ENCODE results near the gene PPP4C.
"Not testable (repeated sequence)": the region's sequence is repeated elsewhere in the genome, so short reads cannot be mapped to it uniquely, and the experiment has no call there.

The PPP4C gene

DNA sequence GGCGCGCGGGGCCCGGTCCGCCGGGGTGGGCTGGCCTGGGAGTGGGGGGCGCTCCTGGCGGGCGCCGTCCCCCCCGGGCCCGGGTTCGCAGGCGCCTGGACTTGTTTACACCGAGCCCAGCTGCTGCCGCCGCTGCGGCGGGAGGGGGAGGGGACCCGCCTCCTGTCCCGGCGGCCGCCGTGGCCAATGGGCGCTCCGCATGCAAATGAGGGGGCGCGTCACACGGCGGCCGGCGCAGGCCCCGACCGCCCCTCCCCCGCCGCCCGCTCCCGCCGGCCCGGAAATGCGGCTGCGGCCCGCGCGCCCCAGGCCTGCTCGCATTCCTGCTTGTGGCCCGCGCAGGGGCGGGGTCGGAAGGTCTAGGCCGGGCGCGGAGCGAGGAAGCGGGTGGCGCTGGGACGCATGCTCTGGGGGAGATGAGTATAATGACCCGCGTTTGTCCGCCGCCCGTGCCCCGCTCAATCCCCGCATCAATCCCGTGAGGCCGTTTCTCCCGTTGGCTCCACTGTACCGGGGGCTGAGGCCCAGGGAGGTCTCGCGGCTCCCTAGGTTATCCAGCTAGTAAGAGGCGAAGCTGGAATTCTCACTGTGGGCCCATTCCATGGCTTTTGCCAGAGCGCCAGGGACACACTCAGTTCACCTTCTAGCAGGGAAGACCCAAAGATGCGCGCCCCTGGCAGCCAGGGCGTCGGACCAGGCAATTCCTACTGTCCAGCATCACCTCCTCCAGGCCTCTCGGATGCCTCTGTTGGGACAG is 20.5 kb downstream of the PPP4C start, which contains the start of gene YPEL3:
YPEL3 (minus strand) TSS at position 109 of the 757 bp plus-strand sequence. CDS start 731 bp downstream, outside the sequence.
- peak; percentile 75 to 79 for DNase-seq (ENCODE audit: low read depth in 2 of 2)

DNA sequence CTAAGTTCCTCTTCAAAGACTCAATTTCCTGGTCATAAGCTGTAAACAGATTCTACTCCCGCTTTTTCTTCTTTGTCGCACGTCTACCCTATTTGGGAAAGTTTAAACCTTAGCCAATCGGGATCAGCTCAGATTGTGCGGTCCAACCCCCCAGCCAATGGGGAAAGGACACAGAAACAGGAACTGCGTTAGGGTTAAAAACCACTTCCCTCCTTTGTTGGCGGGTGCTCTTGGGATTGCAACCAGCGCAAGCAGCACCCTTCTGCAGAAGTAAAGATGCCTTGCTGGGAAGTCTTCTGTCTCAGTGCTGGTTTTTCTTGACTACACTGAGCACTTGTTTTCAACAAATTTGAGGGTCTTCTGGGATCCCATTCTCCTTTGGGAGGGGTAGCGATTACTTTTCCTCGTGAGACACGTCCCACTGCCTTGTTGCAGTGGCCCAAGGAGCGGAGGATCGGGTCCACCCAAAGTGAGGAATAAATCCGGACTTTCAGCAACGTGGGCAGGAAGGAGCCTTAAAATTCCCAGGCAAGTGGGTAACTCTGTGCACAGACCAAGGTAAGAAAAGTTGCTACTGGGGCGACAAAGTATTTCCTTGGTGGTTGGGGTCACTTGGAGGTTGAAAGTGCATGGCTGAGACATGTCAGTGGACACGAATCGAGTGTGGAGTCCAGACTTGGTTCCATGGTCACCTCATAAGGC is 21.2 kb downstream of the PPP4C start:
- DNase-seq (ENCODE audit: low read depth in 2 of 2): no peak

DNA sequence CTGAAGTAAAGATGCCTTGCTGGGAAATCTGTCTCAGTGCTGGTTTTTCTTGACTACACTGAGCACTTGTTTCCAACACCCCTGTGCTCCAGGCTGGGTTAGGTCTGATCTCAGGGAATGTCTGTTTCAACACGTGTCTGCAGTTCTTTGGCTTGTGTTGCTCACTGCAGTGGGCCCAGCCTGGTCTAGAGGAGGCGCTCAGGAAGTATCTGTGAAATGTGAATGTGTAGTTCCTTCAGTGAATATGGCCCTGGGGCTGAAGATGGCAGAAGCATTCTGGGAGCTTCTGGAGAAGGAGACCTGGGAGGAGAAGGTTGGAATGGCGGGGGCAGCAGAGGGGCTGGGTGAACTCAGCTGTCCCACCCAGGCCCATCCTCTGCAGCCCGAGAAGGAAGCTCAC is 28.3 kb downstream of the PPP4C start:
- no peak for DNase-seq (ENCODE audit: low read depth in 2 of 2)

DNA sequence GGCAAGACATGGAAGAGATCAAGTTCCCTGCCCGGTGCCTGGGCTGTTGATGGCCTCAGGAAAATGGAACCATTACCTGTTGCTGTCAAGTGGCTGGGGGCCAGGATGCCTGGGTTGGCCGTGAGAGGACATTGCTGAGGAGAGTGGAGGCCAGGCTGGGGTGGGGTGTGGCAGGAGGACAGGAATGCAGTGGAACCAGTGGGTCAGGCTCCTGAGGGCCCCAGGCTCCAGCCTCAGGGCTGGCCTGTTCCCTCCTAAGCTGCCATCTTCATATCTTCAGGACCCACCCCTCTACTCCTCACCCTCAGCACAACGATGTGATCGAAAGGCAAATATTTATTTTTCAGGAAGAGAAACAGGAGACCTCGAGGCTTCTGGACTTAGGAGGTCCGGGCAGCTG is 28.7 kb downstream of the PPP4C start:
- no peak for DNase-seq (ENCODE audit: low read depth in 2 of 2)

DNA sequence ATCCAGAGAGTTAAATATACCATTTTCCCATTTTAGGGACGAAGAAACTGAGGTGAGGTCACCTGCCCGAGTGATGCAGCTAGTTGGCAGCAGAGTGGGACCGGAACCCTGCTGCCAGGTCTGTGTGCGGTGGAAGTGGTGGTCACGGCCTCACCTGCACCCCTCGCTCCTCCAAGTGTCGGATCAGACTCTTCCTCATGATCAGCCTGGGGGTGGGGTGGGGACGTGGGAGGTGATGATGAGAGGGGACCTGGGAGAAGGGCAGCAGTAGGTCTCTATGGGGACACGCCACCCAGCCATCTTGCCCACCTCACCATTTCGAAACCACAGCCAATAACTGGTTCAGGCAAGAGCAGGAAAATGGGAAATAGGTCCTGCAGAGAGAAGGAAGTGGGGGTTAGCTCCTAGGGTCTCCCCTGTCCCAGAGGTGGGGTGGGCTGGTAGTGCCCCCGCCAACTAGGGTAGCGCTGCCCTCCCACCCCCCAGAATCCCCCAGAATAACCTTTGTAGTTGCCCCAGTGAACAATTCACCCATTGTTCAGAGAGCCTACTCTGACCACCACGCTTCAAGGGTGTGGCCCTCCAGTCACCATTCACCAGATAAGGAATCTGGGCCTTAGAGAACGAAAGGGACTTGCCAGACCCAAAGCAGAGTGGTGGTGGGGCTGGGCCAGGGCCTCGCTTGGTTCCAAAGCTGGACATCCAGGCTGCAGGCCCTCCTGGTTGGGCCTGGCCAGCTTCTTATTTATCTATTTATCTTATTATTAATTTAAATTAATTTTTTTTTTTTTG is 32.5 kb downstream of the PPP4C start:
- DNase-seq (ENCODE audit: low read depth in 2 of 2): no peak

DNA sequence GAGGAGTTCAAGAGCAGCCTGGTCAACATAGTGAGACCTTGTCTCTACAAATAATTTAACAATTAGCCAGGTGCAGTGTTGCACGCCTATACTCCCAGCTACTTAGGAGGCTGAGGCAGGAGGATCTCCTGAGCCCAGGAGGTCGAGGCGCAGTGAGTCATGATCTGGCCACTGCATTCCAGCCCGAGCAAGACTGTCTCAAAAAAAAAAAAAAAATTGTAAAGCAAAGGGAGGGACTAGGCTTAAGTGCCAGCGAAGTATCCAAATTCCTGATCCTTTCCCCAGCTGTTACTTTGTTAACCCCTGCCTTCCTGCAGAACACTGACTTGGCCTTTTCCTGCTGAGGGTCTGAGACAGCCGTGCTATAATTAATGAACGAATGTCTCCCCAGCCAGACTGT is 34.9 kb downstream of the PPP4C start:
- no peak for DNase-seq (ENCODE audit: low read depth in 2 of 2)

DNA sequence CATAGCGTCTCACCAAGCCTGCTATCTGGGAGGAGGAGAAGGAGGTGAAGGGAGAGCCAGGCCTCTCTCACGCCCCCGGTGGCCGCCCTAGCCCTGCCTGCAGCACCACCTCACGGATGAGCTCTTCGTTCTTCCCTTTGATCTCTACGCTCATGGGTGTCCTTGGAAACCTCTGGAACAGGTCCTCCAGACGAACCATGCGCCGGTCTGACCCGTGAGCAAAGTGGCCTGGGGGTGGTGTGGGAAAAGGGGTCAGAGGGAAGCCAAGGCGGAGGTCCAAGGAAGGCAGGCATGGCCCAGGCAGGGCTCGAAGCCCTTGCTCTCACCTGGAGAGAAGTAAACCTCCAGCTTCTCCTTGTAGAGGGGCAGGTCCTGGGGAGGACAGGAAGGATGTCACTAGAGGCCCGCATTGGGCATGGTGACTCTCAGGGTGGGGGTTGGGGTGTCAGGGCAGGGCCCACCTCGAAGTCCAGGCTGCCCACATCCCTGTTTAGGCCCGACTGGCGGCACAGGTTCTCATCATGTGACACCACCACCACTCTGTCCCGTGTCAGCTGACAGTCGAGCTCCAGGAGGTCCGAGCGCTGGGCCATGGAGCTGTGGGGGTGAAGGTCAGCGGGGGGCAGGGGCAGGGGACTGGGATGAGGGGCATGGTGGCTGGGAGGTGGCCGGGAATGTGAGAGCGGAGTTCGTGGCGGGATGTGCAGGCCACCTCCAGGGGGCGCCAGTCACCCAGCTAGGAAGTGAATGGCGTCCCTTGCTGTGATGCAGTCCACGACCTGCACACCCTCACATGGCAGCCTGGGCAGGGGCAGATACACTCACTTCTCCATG is 36.6 kb downstream of the PPP4C start:
- DNase-seq (ENCODE audit: low read depth in 2 of 2): no peak

DNA sequence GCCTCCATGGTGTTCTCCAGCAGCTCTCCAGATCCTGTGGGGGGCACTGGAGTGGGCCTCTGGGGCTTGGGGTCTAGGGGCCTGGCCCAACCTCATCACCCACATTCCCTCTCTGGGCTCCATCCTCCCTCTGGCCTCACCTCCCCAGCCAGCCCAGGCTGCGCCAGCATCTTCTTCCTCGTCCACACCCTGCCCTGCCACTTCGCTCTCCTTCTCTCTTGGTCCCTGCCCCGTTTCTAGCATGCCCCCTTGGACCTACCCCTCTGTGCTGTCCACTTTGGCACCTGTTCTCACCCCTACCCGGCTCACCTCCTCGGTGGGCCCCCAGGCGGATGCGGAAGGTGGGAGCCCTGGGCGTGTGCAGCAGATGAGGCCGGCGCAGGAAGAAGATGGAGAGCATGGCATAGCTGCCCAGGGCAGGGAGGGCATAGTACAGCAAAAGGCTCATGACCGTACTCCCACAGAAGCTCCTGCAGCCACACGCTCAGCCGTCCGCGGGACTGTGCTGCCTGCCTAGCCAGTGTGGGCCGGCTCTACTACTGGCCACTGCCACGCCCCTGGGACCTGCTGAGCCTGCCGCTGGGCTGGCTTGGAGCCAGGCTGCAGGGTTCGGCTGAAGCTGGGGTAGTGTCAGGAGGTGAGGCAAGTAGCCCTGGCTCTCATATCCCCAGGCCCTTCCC is 37.4 kb downstream of the PPP4C start, which contains the start of gene GDPD3:
GDPD3 (minus strand) TSS at position 507 of the 680 bp plus-strand sequence; CDS start at position 448, 59 bp downstream.
- DNase-seq (ENCODE audit: low read depth in 2 of 2): no peak

DNA sequence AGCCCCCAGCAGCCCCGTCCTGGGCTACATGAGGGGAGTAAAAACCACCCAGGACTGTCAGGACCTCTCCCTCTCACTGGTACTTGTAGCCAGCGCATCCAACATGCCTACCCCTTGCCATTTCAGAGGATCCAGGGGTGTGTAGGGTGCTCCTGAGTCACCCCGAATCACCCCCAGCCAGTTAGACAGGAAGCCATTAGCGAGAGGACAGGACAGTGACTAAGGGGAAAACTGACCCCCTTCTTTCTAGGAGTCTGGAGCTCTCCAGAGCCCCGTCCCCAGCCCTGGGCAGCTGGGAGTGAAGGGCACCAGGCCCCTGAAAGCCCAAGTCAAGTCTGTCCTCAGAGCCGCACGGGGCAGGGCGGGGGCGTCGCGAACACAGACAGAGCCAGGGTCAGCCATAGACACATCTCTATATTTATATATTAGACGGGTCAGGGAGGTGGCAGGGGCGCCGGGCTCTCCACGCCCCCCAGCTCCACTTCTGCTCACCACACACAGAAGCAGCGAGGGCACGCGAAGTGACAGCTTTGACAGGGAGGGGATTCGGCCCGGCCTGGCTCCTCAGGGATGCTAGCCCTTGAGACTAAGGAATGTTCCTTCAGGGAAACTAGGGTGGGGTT is 38.0 kb downstream of the PPP4C start:
- DNase-seq (ENCODE audit: low read depth in 2 of 2): no peak

DNA sequence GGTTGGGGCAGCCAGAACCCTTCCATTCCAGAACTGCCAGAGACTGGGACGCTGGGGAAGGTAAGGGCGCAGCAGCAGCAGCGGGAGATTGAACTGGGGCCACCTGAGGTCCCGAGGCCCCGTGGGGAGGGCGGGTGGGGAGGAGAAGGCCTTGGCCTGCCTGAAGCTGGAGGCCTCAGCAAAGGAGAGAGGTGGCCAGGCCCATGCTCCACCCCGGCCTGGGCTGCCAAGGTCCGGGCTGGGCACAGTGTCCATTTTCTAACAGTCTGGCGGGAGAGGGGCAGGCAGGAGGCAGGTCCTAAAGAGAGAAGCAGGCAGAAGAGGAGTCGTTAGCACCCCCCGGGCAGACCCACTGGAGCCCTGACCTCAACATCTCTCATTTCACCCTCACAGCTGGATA is 38.6 kb downstream of the PPP4C start:
- no peak for DNase-seq (ENCODE audit: low read depth in 2 of 2)

DNA sequence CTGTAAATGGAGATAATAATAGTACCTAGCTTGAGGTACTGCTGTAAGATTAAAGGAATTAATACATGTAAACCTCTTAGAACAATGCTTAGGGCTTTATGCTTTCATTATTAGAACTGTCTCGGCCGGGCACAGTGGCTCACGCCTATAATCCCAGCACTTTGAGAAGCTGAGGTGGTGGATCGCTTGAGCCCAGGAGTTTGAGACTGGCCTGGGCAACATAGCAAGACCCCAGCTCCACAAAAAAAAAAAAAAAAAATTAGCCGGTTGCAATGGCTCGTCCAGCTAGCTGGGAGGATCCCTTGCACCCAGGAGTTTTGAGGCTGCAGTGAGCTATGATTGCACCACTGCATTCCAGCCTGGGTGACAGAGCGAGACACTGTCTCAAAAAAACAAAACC is 39.0 kb downstream of the PPP4C start:
- not testable (repeated sequence) for DNase-seq (ENCODE audit: low read depth in 2 of 2)

DNA sequence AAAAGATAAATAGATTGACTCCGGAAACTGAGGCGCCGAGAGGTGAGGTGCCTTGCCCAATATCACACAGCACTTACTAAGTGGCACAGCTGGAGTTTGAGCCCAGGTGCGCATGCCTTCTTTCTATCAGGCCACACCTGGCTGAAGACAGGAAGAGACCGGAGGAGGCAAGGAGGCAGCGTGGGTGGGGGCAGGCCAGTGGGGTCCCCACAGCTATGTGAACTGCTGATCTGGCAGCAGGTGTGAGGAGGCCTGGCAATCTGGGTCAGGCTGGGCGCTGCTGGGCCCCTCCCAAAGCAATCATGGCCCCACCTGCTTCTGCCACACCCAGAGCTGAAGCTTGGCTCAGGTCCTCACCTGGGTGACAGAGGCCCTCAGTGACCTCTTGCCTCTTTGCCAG is 39.4 kb downstream of the PPP4C start:
- DNase-seq (ENCODE audit: low read depth in 2 of 2): no peak

DNA sequence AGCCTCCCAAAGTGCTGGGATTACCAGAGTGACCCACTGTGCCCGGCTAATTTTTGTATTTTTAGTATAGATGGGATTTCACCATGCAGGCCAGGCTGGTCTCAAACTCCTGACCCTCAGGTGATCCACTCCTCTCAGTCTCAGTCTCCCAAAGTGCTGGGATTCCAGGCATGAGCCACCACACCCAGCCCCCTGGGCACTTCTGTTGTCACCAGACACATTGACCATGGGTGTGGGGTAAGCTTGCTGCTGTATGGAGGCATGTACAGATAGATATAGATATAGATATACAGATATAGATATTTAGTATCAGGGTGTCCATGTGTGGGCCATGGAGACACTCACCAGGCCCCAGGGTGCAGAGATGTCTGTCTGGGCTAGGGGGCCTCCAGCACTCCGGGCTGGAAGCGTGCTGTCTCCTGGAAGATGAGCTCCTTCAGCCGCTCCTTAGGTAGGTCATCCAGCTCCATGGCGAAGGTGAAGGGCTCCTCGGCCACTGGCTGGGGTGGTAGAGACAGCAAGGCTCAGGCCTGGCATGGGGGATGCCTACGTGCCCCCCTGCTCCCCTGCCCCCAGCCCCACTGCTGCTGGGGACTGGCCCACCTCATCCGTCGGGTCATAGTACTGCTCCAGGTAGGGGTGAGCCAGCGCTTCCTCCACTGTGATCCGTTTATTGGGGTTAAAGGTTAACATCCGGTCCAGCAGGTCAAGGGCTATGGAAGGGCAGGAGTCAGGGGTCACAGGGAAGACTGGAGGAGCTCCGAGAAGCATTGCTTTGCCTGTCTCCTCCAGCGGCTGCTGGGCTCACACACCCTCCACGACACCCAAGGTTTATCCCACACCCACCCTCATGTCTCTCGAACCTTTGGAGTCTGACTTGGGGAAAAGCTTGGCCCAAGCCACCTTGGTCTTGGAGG is 40.8 kb downstream of the PPP4C start:
- no peak for DNase-seq (ENCODE audit: low read depth in 2 of 2)

DNA sequence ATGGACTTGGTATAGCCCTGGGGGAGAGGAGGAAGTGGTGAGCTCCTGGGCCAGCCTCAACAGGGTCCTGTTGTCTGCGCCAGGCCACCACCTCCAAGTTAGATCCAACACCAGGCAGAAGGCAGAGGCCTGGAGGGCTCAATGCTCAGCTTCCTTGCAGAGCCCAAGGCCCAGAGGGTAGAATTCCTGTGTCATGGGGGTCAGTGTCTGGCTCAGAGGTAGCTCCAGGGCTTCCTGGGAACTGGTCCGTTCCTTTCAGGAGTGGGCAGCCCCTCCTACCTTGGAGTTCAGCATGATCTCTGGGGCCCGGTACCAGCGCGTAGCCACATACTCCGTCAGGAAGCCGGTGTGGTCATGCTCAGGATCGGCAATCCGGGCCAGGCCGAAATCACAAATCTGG is 42.0 kb downstream of the PPP4C start:
- DNase-seq (ENCODE audit: low read depth in 2 of 2): no peak

DNA sequence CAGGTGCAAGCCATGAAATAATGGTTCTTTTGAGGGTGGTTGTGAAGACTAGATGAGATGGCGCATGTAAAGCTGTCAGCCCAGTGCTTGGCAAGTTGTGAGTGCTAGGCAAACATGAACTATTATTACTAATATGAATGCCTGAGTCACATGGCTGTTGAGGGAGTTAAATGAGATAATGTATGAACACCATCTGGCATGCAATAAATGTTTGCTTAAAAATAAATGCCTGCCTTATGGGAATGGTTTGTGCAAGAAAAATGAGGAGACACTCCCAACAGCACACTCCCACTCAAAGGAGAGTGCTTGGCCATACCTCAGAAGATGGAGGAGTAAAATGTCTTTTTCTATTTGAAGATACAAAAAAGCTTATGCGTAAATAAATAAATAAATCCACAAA is 43.6 kb downstream of the PPP4C start:
- DNase-seq (ENCODE audit: low read depth in 2 of 2): no peak

DNA sequence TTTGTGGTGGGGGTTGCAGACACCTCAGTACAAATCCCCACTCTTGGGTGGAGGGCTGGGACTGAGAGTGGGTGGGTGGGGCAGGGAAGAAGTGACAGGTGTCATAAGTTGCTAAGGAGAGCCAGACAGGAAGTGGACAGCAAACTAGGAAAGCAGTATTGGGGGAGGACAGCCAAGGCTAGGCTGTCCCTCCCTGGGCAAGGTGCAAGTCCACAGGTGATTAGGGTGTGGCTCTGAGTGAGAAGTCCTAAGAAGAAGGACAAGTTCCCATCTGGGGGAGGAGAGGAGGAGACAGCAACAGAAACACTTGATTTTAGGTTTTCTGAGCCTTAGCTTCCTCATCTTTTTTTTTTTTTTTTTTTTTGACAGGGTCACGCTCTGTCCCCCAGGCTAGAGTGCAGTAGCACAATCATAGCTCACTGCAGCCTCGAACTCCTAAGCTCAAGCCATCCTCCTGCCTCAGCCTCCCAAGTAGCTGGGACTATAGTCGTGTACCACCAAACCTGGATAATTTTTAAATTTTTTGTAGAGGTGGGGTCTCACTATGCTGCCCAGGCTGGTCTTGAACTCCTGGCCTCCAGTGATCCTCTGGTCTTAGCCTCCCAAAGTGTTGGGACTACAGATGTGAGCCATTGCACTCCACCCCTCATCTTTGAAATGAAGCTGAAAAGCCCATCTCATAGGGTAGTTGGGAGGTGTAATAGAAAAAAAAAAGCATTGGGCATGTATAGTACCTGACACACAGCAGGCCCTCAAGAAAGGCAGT is 44.7 kb downstream of the PPP4C start:
- DNase-seq (ENCODE audit: low read depth in 2 of 2): no peak

DNA sequence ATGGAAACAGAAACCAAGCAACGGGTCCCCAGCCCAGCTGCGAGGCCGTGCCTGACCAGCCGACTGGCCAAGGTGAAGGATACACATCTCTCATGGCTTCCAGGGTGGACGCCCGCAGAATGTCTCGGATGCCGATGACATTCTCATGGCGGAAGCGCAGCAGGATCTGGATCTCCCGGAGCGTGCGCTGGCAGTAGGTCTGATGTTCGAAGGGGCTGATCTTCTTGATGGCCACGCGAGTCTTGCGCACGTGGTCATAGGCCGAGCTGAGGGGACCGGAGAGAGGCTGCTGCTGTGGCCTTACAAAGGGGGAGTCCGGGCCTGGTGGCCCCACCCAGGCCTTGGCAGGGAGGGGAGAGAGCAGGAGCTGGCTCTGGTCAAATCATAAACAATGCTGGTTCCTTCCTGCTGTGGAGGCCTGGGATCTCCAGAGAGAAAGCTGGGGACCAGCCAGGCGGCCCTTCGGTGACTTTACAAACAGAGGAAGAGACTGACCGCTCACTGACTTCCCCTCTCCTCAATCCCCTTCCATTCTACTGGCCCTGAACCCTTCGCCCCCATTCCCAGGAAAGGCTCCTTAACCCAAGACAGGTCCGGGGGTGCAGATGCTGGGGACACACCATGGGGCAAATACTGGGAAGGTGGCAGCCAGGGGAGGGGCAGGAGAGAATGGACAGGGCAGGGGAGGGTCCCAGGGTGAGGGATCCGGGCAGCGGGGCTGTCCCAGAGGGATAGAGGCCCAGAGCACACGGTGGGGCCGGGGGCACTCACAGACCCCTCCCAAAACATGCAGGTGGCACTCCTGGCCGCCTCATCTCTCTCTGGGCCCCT is 46.2 kb downstream of the PPP4C start:
- DNase-seq (ENCODE audit: low read depth in 2 of 2): no peak
